SK-N-SH (cell line): ENCODE data around the gene PISD. TPM values are rescaled to one million over a fixed set of nuclear protein-coding genes. Genes with fewer than 3 reads are reported as not detected.
"Not testable (repeated sequence)": the region's sequence is repeated elsewhere in the genome, so short reads cannot be mapped to it uniquely, and the experiment has no call there.

Experiments used
- CTCF ChIA-PET: fragments of 300-600, 350-600 bp; formaldehyde crosslinking; extraction: SDS; loops from one replicate; lab custom pipeline; 2021; lab: Yijun Ruan, JAX
- POLR2A ChIA-PET: fragments of 350-600 bp; sonication (Branson Sonifier 250); formaldehyde crosslinking; extraction: SDS; loops from one replicate; lab custom pipeline; 2020; ENCODE audit warnings: antibody characterized with exemption, inconsistent platforms; lab: Yijun Ruan, JAX
- DNase-seq: peaks from one replicate; pipeline ENCODE4 v3.0.0; 2012
- H2AFZ ChIP-seq: fragments of 200-600 bp; sonication (generic); 2 replicates; pipeline ENCODE4 v1.8.1; 2016; ENCODE audit warnings: antibody characterized with exemption, mild to moderate bottlenecking, low read depth
- H3F3A ChIP-seq: fragments of 200-600 bp; sonication (generic); replicated peaks from 2 replicates; pipeline ENCODE3; 2016; ENCODE audit warnings: antibody characterized with exemption, mild to moderate bottlenecking; ENCODE audit not compliant: insufficient read depth
- H3K27ac ChIP-seq, 2 experiments: fragments of 200-500 bp in 1 of 2; fragments of 200-600 bp in 1 of 2; sonication (Bioruptor generic) in 1 of 2; sonication (generic), shearing (Covaris generic) in 1 of 2; 2 replicates each; pipeline versions ENCODE4 v1.5.1 to v1.6.1; 2014 to 2016; ENCODE audit warnings: low read depth in 2 of 2, inconsistent platforms in 1 of 2, low read length in 1 of 2, mild to moderate bottlenecking in 1 of 2, mixed read lengths in 1 of 2
- H3K27me3 ChIP-seq: fragments of 200-600 bp; sonication (generic), shearing (Covaris generic); 2 replicates; pipeline ENCODE4 v1.6.1; 2016; ENCODE audit warnings: mixed run types; ENCODE audit not compliant: insufficient read depth
- H3K36me3 ChIP-seq, 2 experiments: fragments of 200-500 bp in 1 of 2; fragments of 200-600 bp in 1 of 2; sonication (Bioruptor generic) in 1 of 2; sonication (generic) in 1 of 2; replicated peaks in 1 of 2; 2 replicates each; pipeline versions ENCODE3 to v1.5.1; 2014 to 2016; ENCODE audit warnings: low read length in 1 of 2, mild to moderate bottlenecking in 1 of 2; ENCODE audit not compliant: insufficient read depth in 2 of 2, control insufficient read depth in 1 of 2
- H3K4me1 ChIP-seq, 2 experiments: fragments of 200-500 bp in 1 of 2; fragments of 200-600 bp in 1 of 2; sonication (Bioruptor generic) in 1 of 2; sonication (generic), shearing (Covaris generic) in 1 of 2; 2 replicates each; pipeline versions ENCODE4 v1.5.1 to v1.6.1; 2014 to 2016; ENCODE audit warnings: low read depth in 1 of 2, low read length in 1 of 2, mixed run types in 1 of 2; ENCODE audit not compliant: insufficient read depth in 2 of 2, control insufficient read depth in 1 of 2
- H3K4me2 ChIP-seq: fragments of 200-600 bp; sonication (generic), shearing (Covaris generic); 2 replicates; pipeline ENCODE4 v1.6.1; 2017; ENCODE audit warnings: mixed run types
- H3K4me3 ChIP-seq, 2 experiments: fragments of 200-500 bp in 1 of 2; fragments of 200-600 bp in 1 of 2; sonication (Bioruptor generic) in 1 of 2; sonication (generic), shearing (Covaris generic) in 1 of 2; 2 replicates each; pipeline versions ENCODE4 v1.5.1 to v1.8.1; 2014 to 2016; ENCODE audit warnings: low read depth in 2 of 2, inconsistent platforms in 1 of 2, low read length in 1 of 2, mild to moderate bottlenecking in 1 of 2, mixed read lengths in 1 of 2, moderate library complexity in 1 of 2
- H3K79me2 ChIP-seq: fragments of 200-600 bp; sonication (generic); 2 replicates; pipeline ENCODE4 v1.8.1; 2017; ENCODE audit warnings: mild to moderate bottlenecking; ENCODE audit not compliant: insufficient read depth
- H3K9ac ChIP-seq: fragments of 200-600 bp; sonication (generic); 2 replicates; pipeline ENCODE4 v1.6.1; 2017; ENCODE audit warnings: mixed run types
- H3K9me2 ChIP-seq: fragments of 200-600 bp; sonication (generic); 2 replicates; pipeline ENCODE4 v1.6.1; 2017; ENCODE audit warnings: mixed run types
- H3K9me3 ChIP-seq: fragments of 200-600 bp; sonication (generic); 2 replicates; pipeline ENCODE4 v1.6.1; 2017; ENCODE audit warnings: mixed run types, mild to moderate bottlenecking, moderate library complexity
- H4K20me1 ChIP-seq: fragments of 200-600 bp; sonication (generic); 2 replicates; pipeline ENCODE4 v1.6.1; 2017; ENCODE audit warnings: mild to moderate bottlenecking, mixed run types; ENCODE audit not compliant: insufficient read depth
- CHD2 ChIP-seq: fragments of 150-350 bp; IDR thresholded peaks from 2 replicates; pipeline ENCODE4 v1.6.1; 2018; ENCODE audit warnings: low read length; ENCODE audit not compliant: partially characterized antibody
- CTCF ChIP-seq: fragments of 200-600 bp; sonication (generic); IDR thresholded peaks from 2 replicates; pipeline ENCODE4 v1.6.1; 2017; ENCODE audit warnings: antibody characterized with exemption, mild to moderate bottlenecking, moderate library complexity
- ELF1 ChIP-seq: IDR thresholded peaks from 2 replicates; pipeline ENCODE4 v1.4.0; 2012
- EP300 ChIP-seq, 2 experiments: IDR thresholded peaks; 2 replicates each; pipeline versions ENCODE4 v1.4.0 to v1.6.1; 2012; ENCODE audit warnings: borderline replicate concordance in 1 of 2, low read depth in 1 of 2, low read length in 1 of 2
- FOSL2 ChIP-seq: IDR thresholded peaks from 2 replicates; pipeline ENCODE4 v1.4.0; 2012; ENCODE audit warnings: low read depth, mild to moderate bottlenecking, moderate library complexity, borderline replicate concordance
- GABPA ChIP-seq: IDR thresholded peaks from 2 replicates; pipeline ENCODE4 v1.4.0; 2012; ENCODE audit warnings: low read depth, mild to moderate bottlenecking
- MAX ChIP-seq: IDR thresholded peaks from 2 replicates; pipeline ENCODE4 v1.4.0; 2012; ENCODE audit warnings: low read depth
- MXI1 ChIP-seq: IDR thresholded peaks from 2 replicates; pipeline ENCODE4 v1.6.1; 2012; ENCODE audit warnings: mild to moderate bottlenecking, low read depth, low read length, improper control_type of control experiment
- NRF1 ChIP-seq: IDR thresholded peaks from 2 replicates; pipeline ENCODE4 v1.6.1; 2012; ENCODE audit warnings: low read depth, mild to moderate bottlenecking, low read length
- PBX3 ChIP-seq: IDR thresholded peaks from 2 replicates; pipeline ENCODE4; 2012
- POLR2AphosphoS5 ChIP-seq: IDR thresholded peaks from 2 replicates; pipeline ENCODE4 v1.6.1; 2012; ENCODE audit warnings: low read depth, low read length
- RCOR1 ChIP-seq: fragments of 150-350 bp; IDR thresholded peaks from 2 replicates; pipeline ENCODE4 v1.6.1; 2017; ENCODE audit warnings: antibody characterized with exemption, low read length
- RFX5 ChIP-seq: IDR thresholded peaks from 2 replicates; pipeline ENCODE4 v1.6.1; 2012; ENCODE audit warnings: mild to moderate bottlenecking, improper control_type of control experiment, low read length
- RXRA ChIP-seq: IDR thresholded peaks from 2 replicates; pipeline ENCODE4 v1.4.0; 2012; ENCODE audit warnings: low read depth, mild to moderate bottlenecking, borderline replicate concordance
- SIN3A ChIP-seq: IDR thresholded peaks from 2 replicates; pipeline ENCODE4 v1.6.1; 2012; ENCODE audit warnings: low read depth, mild to moderate bottlenecking, low read length, moderate library complexity, borderline replicate concordance
- SMC3 ChIP-seq: IDR thresholded peaks from 2 replicates; pipeline ENCODE4 v1.6.1; 2012; ENCODE audit warnings: low read depth, low read length, improper control_type of control experiment
- TCF12 ChIP-seq: IDR thresholded peaks from 2 replicates; pipeline ENCODE4 v1.4.0; 2012
- TEAD4 ChIP-seq: IDR thresholded peaks from 2 replicates; pipeline ENCODE4 v1.4.0; 2012; ENCODE audit warnings: mild to moderate bottlenecking, borderline replicate concordance; ENCODE audit not compliant: insufficient read depth
- USF1 ChIP-seq: IDR thresholded peaks from 2 replicates; pipeline ENCODE4 v1.4.0; 2012; ENCODE audit warnings: low read depth, borderline replicate concordance
- USF2 ChIP-seq: fragments of 150-350 bp; IDR thresholded peaks from 2 replicates; pipeline ENCODE4 v1.6.1; 2017; ENCODE audit warnings: antibody characterized with exemption, low read length, low read depth, borderline replicate concordance
- YY1 ChIP-seq: IDR thresholded peaks from 2 replicates; pipeline ENCODE4 v1.4.0; 2012; ENCODE audit warnings: low read depth, mild to moderate bottlenecking
- WGBS: methylation state at CpG from one replicate; pipeline ENCODE4 v1.1.6; 2017; ENCODE audit warnings: low lambda C conversion rate; 5-methylcytosine and 5-hydroxymethylcytosine counted together
- polyA plus RNA-seq, 3 experiments: library from polyadenylated mRNA; depleted of rRNA; stranded (reverse); fragments of >200 nt; gene quantifications; 2 replicates each; pipeline ENCODE4 v1.2.3, GENCODE V29; 2012

The PISD gene
- polyA plus RNA-seq, 1 of the 3 experiments (the other 2 are of a cell fraction), result 34.9 TPM

GRCh38 chr22:31661851-31662667, at the start of gene PISD (continued):
- TF ChIP-seq TEAD4 (no peak), CTCF (no peak), RCOR1 (no peak), RFX5 (peak; percentile 78), RXRA (no peak), CHD2 (no peak), MXI1 (peak; percentile 95), SMC3 (no peak), PBX3 (no peak)
- TF ChIP-seq, all 33 proteins: peak for 8

GRCh38 chr22:31711226-31711625, 49.2 kb upstream of the PISD start:
- CTCF ChIA-PET, H3K9me3 ChIP-seq, H3K4me3 ChIP-seq, H3K9ac ChIP-seq, H3K27ac ChIP-seq, POLR2A ChIA-PET, H2AFZ ChIP-seq, H3F3A ChIP-seq, H4K20me1 ChIP-seq, H3K27me3 ChIP-seq, DNase-seq, H3K4me2 ChIP-seq, H3K9me2 ChIP-seq: not testable (repeated sequence)
- Histone ChIP-seq H3K4me1 (peaks cover 0 to 16% of the 10 kb centered on the region in 2 experiments; a peak in 2 of 4 replicates), H3K36me3 (peaks cover 38 to 44% of the 10 kb centered on the region in 2 experiments), H3K79me2 (peaks cover 29% of the 10 kb centered on the region)
- 97% methylated on average over 12 of the region's 12 CpGs for WGBS

- 98% methylated on average over 8 of the region's 8 CpGs for WGBS
- POLR2A ChIA-PET, result no interaction called here
- TF ChIP-seq POLR2AphosphoS5 (no peak), GABPA (no peak), TCF12 (no peak), SIN3A (no peak), FOSL2 (no peak), NRF1 (no peak), USF1 (no peak), USF2 (no peak), MAX (no peak), ELF1 (no peak), EP300 (IDR thresholded peaks at IDR 0.05; ENCODE audit: borderline replicate concordance in 1 of 2, low read depth in 1 of 2, low read length in 1 of 2) (no peak), RCOR1 (no peak), CHD2 (no peak), YY1 (no peak), SMC3 (no peak)
These were observed 45.5 kb upstream of the PISD start for GRCh38 chr22:31707519-31707918.

More at GRCh38 chr22:31707519-31707918, 45.5 kb upstream of the PISD start:
- Histone ChIP-seq H4K20me1 (no peaks in the 10 kb centered on the region), H3K9me2 (no peaks in the 10 kb centered on the region), H3K4me2 (no peak overlapping the region), H3K9ac (no peak overlapping the region), H3F3A (no peaks in the 10 kb centered on the region), H3K27ac (no peak overlapping the region), H3K27me3 (no peaks in the 10 kb centered on the region), H3K79me2 (peaks cover 29% of the 10 kb centered on the region), H3K4me3 (no peak overlapping the region), H3K9me3 (no peaks in the 10 kb centered on the region), H3K4me1 (no peaks in the 10 kb centered on the region; a peak in 1 of 4 replicates), H2AFZ (no peak overlapping the region), H3K36me3 (peaks cover 20 to 27% of the 10 kb centered on the region in 2 experiments)
- no peak for DNase-seq
- CTCF ChIA-PET, result interaction anchor here (0.6 to 1.4 kb wide), 2 partner anchors 22 to 41 kb away, joined by 3 read pairs; no protein-coding TSS in a partner anchor
